ENCODE results near the gene SHD. TPM values are rescaled to one million over a fixed set of nuclear protein-coding genes. Genes with fewer than 3 reads are reported as not detected.

Gene SHD
- total and polyA plus RNA-seq, 9 of the 15 experiments (the other 6 are each of a cell fraction or from before 2014, with no cell fraction given): 0.05 to 0.62 (median 0.15) TPM; not detected in 5

DNA sequence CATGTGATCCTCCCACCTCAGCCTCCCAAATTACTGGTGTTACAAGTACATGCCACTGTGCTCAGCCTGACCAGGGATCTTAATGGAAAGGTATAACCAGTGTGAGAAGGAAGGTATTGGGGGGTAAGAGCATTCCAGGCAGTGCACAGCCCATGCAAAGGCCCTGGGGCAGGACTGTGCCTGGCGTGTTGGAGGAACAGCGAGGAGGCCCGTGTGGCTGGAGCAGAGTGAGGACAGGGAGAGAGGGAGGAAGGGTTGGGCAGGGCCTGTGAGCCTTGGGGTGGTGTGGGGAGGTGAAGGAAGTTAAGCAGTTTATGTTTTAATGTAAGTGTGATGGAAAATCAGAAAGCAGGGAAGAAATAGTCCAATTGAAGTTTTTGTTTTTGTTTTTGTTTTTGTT lies 21.5 kb downstream of the SHD start:
- ChIA-PET CTCF (ENCODE audit: low intra/inter-chr PET ratio) (no interaction called here), POLR2A (no interaction called here)
- no peak overlapping the region for H2AFZ ChIP-seq (ENCODE audit: low read depth, low read length)
- no peaks in the 10 kb centered on the region for H3K9me1 ChIP-seq (ENCODE audit: control insufficient read depth, insufficient read depth, low read length)
- peaks cover 0 to 3% of the 10 kb centered on the region in 2 experiments; a peak in 1 of 5 replicates for H3K27me3 ChIP-seq (ENCODE audit: control insufficient read depth in 2 of 2, insufficient read depth in 2 of 2, low read length in 2 of 2)
- H3K4me2 ChIP-seq (ENCODE audit: insufficient read depth, low read length): no peak overlapping the region
- BruUV-seq (replicated peaks): no TSS peak
- no peak for FAIRE-seq
- H3K36me3 ChIP-seq (ENCODE audit: control insufficient read depth, insufficient read depth, low read length): no peaks in the 10 kb centered on the region
- no peaks in the 10 kb centered on the region for H3K9me3 ChIP-seq (replicated peaks; ENCODE audit: control insufficient read depth, insufficient read depth, low read depth, low read length)
- no peaks in the 10 kb centered on the region for H4K20me1 ChIP-seq (replicated peaks; ENCODE audit: control insufficient read depth, insufficient read depth, low read length)
- in situ Hi-C loops (cut with MboI): no loop called here
- no peak for DNase-seq (ENCODE audit: extremely low read depth in 1 of 4, low spot score in 3 of 4)
- peaks cover 7 to 29% of the 10 kb centered on the region in 2 experiments; a peak in 4 of 5 replicates for H3K4me1 ChIP-seq (replicated peaks in 1 of 2; ENCODE audit: control insufficient read depth in 2 of 2, insufficient read depth in 2 of 2, low read length in 2 of 2)
- 63% methylated on average over 3 of the region's 3 CpGs for WGBS (ENCODE audit: insufficient coverage, low coverage, missing lambda C conversion rate)
- ATAC-seq: no peak
- no peaks in the 10 kb centered on the region for H3K79me2 ChIP-seq (ENCODE audit: control insufficient read depth, insufficient read depth, low read length)
- no peak overlapping the region for H3K9ac ChIP-seq (ENCODE audit: insufficient read depth in 1 of 2, low read depth in 2 of 2, low read length in 2 of 2)
- intact Hi-C loops (cut with micrococcal nuclease): no loop called here
- no peak overlapping the region for H3K4me3 ChIP-seq
- H3K27ac ChIP-seq (ENCODE audit: extremely low read depth, low read depth, low read length): no peak overlapping the region
- TF ChIP-seq RUNX1 (IDR thresholded peaks at IDR 0.05; ENCODE audit: low read depth): no peak
- peak; percentile 72 for TF ChIP-seq RBM25 (IDR thresholded peaks at IDR 0.05; ENCODE audit: low read depth, low read length, severe bottlenecking)
- TF ChIP-seq, protein P1, sequence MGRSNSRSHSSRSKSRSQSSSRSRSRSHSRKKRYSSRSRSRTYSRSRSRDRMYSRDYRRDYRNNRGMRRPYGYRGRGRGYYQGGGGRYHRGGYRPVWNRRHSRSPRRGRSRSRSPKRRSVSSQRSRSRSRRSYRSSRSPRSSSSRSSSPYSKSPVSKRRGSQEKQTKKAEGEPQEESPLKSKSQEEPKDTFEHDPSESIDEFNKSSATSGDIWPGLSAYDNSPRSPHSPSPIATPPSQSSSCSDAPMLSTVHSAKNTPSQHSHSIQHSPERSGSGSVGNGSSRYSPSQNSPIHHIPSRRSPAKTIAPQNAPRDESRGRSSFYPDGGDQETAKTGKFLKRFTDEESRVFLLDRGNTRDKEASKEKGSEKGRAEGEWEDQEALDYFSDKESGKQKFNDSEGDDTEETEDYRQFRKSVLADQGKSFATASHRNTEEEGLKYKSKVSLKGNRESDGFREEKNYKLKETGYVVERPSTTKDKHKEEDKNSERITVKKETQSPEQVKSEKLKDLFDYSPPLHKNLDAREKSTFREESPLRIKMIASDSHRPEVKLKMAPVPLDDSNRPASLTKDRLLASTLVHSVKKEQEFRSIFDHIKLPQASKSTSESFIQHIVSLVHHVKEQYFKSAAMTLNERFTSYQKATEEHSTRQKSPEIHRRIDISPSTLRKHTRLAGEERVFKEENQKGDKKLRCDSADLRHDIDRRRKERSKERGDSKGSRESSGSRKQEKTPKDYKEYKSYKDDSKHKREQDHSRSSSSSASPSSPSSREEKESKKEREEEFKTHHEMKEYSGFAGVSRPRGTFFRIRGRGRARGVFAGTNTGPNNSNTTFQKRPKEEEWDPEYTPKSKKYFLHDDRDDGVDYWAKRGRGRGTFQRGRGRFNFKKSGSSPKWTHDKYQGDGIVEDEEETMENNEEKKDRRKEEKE (IDR thresholded peaks at IDR 0.05; ENCODE audit: borderline replicate concordance in 1 of 2, control insufficient read depth in 1 of 2, low read depth in 2 of 2, low read length in 1 of 2): no peak
- no peak for TF ChIP-seq ZNF507 (tag; conservative IDR thresholded peaks at IDR 0.05)
- TF ChIP-seq, protein P2, sequence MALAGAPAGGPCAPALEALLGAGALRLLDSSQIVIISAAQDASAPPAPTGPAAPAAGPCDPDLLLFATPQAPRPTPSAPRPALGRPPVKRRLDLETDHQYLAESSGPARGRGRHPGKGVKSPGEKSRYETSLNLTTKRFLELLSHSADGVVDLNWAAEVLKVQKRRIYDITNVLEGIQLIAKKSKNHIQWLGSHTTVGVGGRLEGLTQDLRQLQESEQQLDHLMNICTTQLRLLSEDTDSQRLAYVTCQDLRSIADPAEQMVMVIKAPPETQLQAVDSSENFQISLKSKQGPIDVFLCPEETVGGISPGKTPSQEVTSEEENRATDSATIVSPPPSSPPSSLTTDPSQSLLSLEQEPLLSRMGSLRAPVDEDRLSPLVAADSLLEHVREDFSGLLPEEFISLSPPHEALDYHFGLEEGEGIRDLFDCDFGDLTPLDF (CRISPR knock-in tag; IDR thresholded peaks at IDR 0.05): no peak
- no peak for TF ChIP-seq BACH1 (tag; IDR thresholded peaks at IDR 0.05)
- no peak for TF ChIP-seq ZNF408 (CRISPR knock-in tag; IDR thresholded peaks at IDR 0.05; ENCODE audit: low read depth)
- TF ChIP-seq GTF2A2 (tag; IDR thresholded peaks at IDR 0.05): no peak
- TF ChIP-seq TCF7 (IDR thresholded peaks at IDR 0.05; ENCODE audit: borderline replicate concordance): no peak
- peak; percentile 13 to 44; a peak in 1 of 4 replicates for TF ChIP-seq KDM1A (IDR thresholded peaks at IDR 0.05)
- TF ChIP-seq, protein P3, sequence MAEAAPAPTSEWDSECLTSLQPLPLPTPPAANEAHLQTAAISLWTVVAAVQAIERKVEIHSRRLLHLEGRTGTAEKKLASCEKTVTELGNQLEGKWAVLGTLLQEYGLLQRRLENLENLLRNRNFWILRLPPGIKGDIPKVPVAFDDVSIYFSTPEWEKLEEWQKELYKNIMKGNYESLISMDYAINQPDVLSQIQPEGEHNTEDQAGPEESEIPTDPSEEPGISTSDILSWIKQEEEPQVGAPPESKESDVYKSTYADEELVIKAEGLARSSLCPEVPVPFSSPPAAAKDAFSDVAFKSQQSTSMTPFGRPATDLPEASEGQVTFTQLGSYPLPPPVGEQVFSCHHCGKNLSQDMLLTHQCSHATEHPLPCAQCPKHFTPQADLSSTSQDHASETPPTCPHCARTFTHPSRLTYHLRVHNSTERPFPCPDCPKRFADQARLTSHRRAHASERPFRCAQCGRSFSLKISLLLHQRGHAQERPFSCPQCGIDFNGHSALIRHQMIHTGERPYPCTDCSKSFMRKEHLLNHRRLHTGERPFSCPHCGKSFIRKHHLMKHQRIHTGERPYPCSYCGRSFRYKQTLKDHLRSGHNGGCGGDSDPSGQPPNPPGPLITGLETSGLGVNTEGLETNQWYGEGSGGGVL (CRISPR knock-in tag; IDR thresholded peaks at IDR 0.05): no peak
- TF ChIP-seq ATF1 (CRISPR knock-in tag; IDR thresholded peaks at IDR 0.05): no peak
- no peak for TF ChIP-seq ATF1 (tag; IDR thresholded peaks at IDR 0.05)
- no peak for TF ChIP-seq NR1H2 (CRISPR knock-in tag; IDR thresholded peaks at IDR 0.05)
- TF ChIP-seq BCOR (IDR thresholded peaks at IDR 0.05): peak; percentile 81
- no peak for TF ChIP-seq RCOR1 (IDR thresholded peaks at IDR 0.05; ENCODE audit: borderline replicate concordance in 1 of 2, low read depth in 2 of 2, low read length in 2 of 2)
- no peak for TF ChIP-seq ZNF175 (CRISPR knock-in tag; IDR thresholded peaks at IDR 0.05; ENCODE audit: low read depth)
- TF ChIP-seq RBM34 (IDR thresholded peaks at IDR 0.05; ENCODE audit: borderline replicate concordance, insufficient read depth, low read length): no peak
- no peak for TF ChIP-seq PURB (CRISPR knock-in tag; IDR thresholded peaks at IDR 0.05; ENCODE audit: low read depth)
- TF ChIP-seq MCM3 (IDR thresholded peaks at IDR 0.05): no peak
